HG03342 (cell line): ENCODE results near the gene ZNF154.
"Not testable (repeated sequence)": the region's sequence is repeated elsewhere in the genome, so short reads cannot be mapped to it uniquely, and the experiment has no call there.

Experiments
- ATAC-seq: cut with Tn5 transposase; IDR thresholded peaks from one replicate; pipeline ENCODE4 v1.9.1; 2021; ENCODE audit warnings: mild to moderate bottlenecking, moderate library complexity; ENCODE audit not compliant: unreplicated experiment

Gene ZNF154

GRCh38 chr19:57708641-57709361, at the start of gene ZNF154:
TSS of gene ZNF154 (minus strand) at chr19:57709204. CDS start at chr19:57708971, 233 bp downstream.
- no peak for ATAC-seq

- no peak for ATAC-seq
Observed at GRCh38 chr19:57757941-57758340, 48.9 kb upstream of the ZNF154 start.

DNA sequence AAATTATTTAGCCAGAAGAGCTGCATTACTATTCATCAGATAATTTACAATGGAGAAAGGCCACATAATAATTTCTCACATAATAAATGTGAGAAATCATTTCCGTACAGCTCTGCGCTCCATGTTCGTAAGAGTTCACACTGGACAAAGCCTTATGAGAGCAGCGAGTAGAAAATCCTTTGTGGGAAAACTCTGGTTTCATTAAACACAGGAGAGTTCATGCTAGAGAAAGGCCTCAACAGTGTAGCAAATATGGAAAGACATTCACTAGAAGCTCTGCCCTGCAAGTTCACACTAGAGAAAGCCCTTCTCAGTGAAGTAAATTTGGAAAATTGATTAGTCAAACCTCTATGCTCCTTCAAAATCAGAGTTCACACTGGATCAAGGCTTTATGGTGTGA, 46.0 kb upstream of the ZNF154 start:
- no peak for ATAC-seq

- no peak for ATAC-seq
Observed at GRCh38 chr19:57754091-57754673, 45.2 kb upstream of the ZNF154 start.

GRCh38 chr19:57748029-57748428, 39.0 kb upstream of the ZNF154 start:
- no peak for ATAC-seq

GRCh38 chr19:57747472-57747807, 38.4 kb upstream of the ZNF154 start:
- no peak for ATAC-seq

DNA sequence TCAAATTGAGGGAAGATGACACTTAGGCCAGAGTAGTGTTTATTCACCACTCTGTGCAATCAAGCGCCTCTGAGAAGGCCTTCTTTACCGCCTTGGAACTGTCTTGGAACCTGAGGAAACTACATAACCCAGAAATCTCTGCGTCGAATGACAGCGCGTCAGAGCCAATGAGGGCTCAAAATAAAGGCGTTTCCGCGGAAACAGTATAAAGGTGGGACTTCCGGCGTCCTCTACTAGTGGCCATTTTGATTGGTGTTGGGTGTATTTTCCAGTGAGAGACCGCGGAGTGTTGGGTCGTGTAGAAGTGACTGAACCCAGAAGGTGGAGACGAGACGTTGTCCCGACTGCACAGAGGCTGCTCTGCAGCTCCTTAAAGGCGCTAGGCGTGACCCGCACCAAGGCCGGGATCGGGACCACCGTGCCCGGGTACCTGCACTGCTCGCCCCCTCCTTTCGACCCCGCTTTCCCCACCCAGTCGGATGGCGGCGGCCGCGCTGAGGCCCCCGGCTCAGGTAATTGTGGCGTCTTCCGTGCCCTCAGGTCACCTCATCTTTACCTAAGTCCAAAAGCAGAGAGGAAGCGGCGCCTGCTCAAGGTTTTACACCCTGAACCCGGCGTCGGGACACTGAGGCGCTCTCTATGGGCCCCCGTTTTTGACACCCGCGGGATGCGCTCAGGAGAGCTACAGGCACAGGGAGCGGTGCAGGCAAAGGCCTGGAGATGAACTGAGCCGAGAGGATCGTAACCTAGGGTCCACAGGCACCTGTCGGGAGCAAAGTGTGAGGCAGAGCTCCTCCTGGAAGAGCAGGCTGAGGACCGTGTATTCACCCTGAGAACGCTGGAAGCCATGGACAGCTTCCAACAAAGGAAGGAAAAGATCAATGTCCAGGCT, 37.8 kb upstream of the ZNF154 start, which contains the start of gene ZNF776:
Gene ZNF776 (plus strand): TSS at position 236 of the 892 bp plus-strand sequence. CDS start 244 bp downstream, at position 480.
- ATAC-seq, result peak; percentile 98

DNA sequence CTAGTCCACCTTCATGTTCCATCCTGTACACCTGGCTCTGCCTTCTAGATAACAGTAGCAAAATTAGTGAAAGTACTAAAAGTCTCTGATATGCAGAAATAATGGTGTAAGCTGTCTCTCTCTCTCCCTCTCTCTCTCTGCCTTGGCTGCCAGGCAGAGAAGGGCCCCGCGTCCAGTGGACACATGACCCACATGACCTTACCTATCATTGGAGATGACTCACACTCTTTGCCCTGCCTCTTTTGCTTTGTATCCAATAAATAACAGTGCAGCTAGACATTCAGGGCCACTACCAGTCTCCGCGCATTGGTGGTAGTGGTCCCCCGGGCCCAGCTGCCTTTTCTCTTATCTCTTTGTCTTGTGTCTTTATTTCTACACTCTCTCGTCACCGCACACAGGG, 29.8 kb upstream of the ZNF154 start:
- not testable (repeated sequence) for ATAC-seq

- ATAC-seq, result not testable (repeated sequence)
Observed at GRCh38 chr19:57738320-57738719, 29.3 kb upstream of the ZNF154 start.

DNA sequence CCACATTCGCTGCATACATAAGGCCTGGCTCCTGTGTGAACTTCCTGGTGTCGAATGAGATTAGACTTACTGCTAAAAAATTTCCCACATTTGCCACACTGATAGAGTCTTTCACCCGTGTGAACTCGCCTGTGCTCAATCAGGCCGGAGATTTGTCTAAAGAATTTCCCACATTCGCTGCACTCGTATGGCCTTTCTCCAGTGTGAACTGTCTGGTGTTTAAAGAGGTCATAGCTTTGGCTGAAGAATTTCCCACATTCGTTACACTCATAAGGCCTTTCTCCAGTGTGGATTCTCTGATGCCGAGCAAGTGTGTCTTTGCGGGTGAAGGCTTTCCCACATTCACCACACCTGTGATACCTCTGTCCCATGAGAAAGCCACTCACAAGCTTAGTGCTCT, 11.9 kb upstream of the ZNF154 start:
- no peak for ATAC-seq

- ATAC-seq, result no peak
Observed at GRCh38 chr19:57719901-57720519, 11.0 kb upstream of the ZNF154 start.

- ATAC-seq, result no peak
Observed at GRCh38 chr19:57719424-57719823, 10.4 kb upstream of the ZNF154 start.

GRCh38 chr19:57712222-57712621, 3.2 kb upstream of the ZNF154 start:
- ATAC-seq, result no peak

GRCh38 chr19:57709616-57710015, 612 bp upstream of the ZNF154 start:
- ATAC-seq, result no peak

- no peak for ATAC-seq
Observed at GRCh38 chr19:57706346-57706745, 2.7 kb downstream of the ZNF154 start.

GRCh38 chr19:57701625-57702024, 7.4 kb downstream of the ZNF154 start:
- ATAC-seq, result no peak

DNA sequence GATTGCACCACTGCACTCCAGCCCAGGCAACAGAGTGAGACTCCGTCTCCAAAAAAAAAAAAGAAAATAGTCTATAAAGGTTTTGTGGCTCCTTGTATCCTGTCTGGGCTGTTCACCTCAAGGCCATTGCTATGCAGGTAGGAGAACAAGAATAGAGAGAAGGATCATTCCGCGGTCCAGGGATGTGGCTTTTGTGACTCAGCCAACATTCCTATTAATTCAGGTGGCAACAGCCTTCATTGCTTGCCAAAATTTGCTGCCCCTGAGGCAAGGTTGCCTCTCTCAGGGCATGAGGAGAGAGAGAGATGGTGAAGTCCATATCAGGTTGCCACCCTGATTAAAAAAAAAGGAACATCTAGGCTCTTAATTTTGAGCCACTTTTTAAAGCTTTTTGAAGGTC, 19.3 kb downstream of the ZNF154 start:
- no peak for ATAC-seq

- ATAC-seq, result no peak
Observed at GRCh38 chr19:57688011-57688763, 20.8 kb downstream of the ZNF154 start.

DNA sequence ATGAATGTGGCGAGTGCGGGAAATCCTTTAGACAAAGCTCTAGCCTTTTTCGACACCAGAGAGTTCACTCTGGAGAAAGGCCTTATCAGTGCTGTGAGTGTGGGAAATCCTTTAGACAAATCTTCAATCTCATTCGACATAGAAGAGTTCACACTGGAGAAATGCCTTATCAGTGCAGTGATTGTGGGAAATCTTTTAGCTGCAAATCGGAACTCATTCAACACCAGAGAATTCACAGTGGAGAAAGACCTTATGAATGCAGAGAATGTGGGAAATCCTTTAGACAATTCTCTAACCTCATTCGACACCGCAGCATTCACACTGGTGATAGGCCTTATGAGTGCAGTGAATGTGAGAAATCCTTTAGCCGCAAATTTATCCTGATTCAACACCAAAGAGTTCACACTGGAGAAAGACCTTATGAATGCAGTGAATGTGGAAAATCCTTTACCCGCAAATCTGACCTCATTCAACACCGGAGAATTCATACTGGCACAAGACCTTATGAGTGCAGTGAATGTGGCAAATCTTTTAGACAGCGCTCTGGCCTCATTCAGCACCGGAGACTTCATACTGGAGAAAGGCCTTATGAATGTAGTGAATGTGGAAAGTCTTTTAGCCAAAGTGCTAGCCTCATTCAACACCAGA, 21.5 kb downstream of the ZNF154 start:
- ATAC-seq, result no peak

- ATAC-seq, result no peak
Observed at GRCh38 chr19:57686727-57687126, 22.3 kb downstream of the ZNF154 start.
